Activated CD4-positive, alpha-beta T cell treated with anti-CD3 and anti-CD28 coated beads, Interleukin-2, amount 10 ng/mL, durations not matched to agents 7 days and 5 days (primary cell): ENCODE measurements around the gene SIPA1L3. TPM values are rescaled to one million over a fixed set of nuclear protein-coding genes. Genes with fewer than 3 reads are reported as not detected.

Source experiments
- CTCF ChIA-PET: fragments of 350-600 bp; sonication (Branson Sonifier 250); formaldehyde crosslinking; loops from one replicate; lab custom pipeline; 2021; ENCODE audit warnings: antibody characterized with exemption; lab: Charles Lee
- POLR2A ChIA-PET: fragments of 350-600 bp; sonication (Branson Sonifier 250); formaldehyde crosslinking; loops from one replicate; lab custom pipeline; 2021; ENCODE audit warnings: antibody characterized with exemption; lab: Charles Lee
- DNase-seq: peaks from one replicate; pipeline ENCODE4 v3.0.0-alpha.2; 2020
- H3K27ac Mint-ChIP-seq: one replicate; pipeline ENCODE4 v1.8.0; 2021; ENCODE audit warnings: mild to moderate bottlenecking, moderate library complexity, mixed read lengths
- H3K27me3 Mint-ChIP-seq: one replicate; pipeline ENCODE4 v1.8.0; 2021; ENCODE audit warnings: mixed read lengths
- H3K36me3 Mint-ChIP-seq: one replicate; pipeline ENCODE4 v1.8.0; 2021; ENCODE audit warnings: low read depth, mixed read lengths
- H3K4me1 Mint-ChIP-seq: one replicate; pipeline ENCODE4 v1.8.0; 2021; ENCODE audit warnings: mixed read lengths
- H3K4me3 Mint-ChIP-seq: one replicate; pipeline ENCODE4 v1.8.0; 2021; ENCODE audit warnings: mild to moderate bottlenecking, moderate library complexity, mixed read lengths
- H3K9me3 Mint-ChIP-seq: one replicate; pipeline ENCODE4 v1.8.0; 2021; ENCODE audit warnings: mixed read lengths
- total RNA-seq, 2 experiments: library from RNA; stranded (reverse); gene quantifications; one replicate each; pipeline ENCODE4 v1.2.3, GENCODE V29; 2021

The SIPA1L3 gene
- total RNA-seq, 2 experiments from 2014 or later: 17.1 to 25.0 TPM

DNA sequence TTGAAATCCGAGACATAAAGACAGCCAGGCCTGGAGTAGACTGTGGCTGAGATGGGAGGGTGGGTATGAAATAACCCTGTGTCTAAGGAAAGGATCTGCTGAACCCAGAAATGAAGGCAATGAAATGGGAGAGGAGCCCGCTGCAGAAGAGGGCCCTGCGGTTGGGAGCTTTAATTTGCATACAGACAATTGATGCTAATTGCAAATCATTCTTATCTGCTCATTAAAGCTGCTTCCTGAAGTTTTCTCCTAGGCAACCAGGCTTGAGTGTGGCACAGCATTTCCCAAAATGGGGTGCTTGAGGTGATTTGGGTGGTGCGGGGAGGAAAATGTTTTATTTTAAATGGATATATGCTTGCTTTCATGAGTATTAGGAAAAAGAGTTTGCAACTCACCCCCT lies 261.6 kb downstream of the SIPA1L3 start:
- Mint-ChIP-seq H3K36me3 (peaks cover 1% of the 10 kb centered on the region), H3K9me3 (peaks cover 1% of the 10 kb centered on the region), H3K27ac (no peak overlapping the region), H3K4me3 (no peak overlapping the region), H3K4me1 (no peaks in the 10 kb centered on the region), H3K27me3 (no peaks in the 10 kb centered on the region)
- DNase-seq: no peak
- POLR2A ChIA-PET: no interaction called here
- CTCF ChIA-PET: no interaction called here

DNA sequence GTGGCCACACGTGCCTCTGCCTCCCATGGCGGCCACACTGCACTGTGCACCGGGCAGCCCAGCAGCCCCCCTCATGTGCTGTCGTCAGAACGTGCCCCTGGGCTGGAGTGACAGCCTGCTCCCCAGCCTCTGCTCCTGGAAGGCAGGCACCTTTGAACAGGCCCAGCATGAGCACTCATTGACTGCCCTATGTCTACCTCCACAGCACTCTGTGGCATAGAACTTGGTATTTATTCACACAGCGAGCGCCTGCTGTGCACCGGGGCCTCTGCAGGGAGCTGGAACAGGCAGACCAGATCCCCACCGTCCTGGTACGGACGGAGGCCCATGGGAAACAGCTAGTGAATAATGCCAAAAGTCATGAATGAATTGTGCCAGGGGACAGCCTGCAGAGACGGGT lies 263.3 kb downstream of the SIPA1L3 start:
- no peak for DNase-seq
- CTCF ChIA-PET: no interaction called here
- H3K36me3 Mint-ChIP-seq: no peaks in the 10 kb centered on the region

DNA sequence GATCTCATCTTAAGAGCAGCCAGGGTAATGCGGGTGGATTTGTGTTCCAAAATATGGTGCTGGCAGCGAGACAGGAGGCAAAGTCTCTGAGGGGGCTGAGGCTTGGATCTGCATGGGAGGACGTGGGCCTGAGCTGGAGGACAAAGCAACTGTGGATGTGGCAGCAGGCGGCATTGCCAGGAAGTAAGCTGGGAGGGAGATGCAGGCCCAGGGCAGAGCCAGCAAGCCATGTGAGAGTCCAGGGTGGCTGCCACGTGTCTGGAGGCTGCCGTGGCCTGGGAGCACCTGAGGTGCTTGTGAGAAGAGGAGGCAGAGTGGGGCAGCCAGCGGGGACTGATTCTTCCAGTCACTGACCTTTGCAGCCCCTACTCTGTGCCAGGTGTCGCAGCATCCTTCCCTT lies 265.0 kb downstream of the SIPA1L3 start:
- Mint-ChIP-seq H3K4me3 (no peak overlapping the region), H3K9me3 (no peaks in the 10 kb centered on the region), H3K27ac (no peak overlapping the region), H3K36me3 (no peaks in the 10 kb centered on the region), H3K4me1 (no peaks in the 10 kb centered on the region), H3K27me3 (no peaks in the 10 kb centered on the region)
- POLR2A ChIA-PET: no interaction called here
- no peak for DNase-seq
- CTCF ChIA-PET: interaction anchor here (0.6 to 1.0 kb wide), 2 partner anchors 112 to 270 kb away, joined by 3 to 4 read pairs; no protein-coding TSS in a partner anchor

More for the DNA sequence above, 263.3 kb downstream of the SIPA1L3 start:
- Mint-ChIP-seq H3K4me1 (no peaks in the 10 kb centered on the region), H3K4me3 (no peak overlapping the region), H3K27ac (no peak overlapping the region), H3K27me3 (no peaks in the 10 kb centered on the region), H3K9me3 (no peaks in the 10 kb centered on the region)
- POLR2A ChIA-PET: no interaction called here

DNA sequence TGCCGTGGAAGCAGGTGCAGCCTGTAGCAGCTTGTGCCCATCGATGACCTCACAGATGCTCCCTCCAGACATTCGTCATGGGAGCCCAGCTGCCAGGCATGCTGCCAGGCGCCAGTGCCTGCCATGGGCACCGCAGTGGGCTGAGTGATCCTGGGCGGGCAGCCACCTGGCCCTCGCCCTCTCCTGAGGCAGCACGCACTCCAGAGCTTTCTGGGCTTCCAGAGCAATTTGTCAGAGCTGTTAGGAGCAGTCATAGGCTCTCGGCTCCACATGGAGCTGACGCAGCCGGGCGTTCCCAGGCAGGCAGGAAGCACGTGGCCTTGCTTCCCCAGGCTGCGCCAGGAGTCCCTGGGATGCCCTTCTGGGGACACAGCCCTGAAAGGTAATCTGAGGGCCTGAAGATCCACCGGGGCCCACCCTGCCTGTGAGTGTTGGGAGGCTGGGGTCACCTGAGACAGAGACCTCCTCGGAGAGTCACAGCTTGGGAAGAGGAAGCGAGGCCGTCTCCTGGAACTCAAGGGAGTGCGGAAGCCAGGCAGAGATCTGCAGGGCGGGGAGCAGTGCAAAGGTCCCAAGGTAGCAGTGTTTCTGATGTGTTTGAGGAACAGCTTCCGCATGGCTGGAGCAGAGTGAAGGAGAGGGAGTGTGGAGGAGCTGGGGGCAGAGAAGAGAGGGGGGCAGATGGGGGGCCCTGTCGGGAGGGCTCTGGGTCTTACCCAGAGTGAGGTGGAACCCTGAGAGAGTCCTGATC lies 266.5 kb downstream of the SIPA1L3 start:
- ChIA-PET CTCF (interaction anchor here (0.5 to 1.0 kb wide), 3 partner anchors 12 to 271 kb away, joined by 3 read pairs; no protein-coding TSS in a partner anchor), POLR2A (interaction anchor here (0.6 kb wide), 1 partner anchor 97 kb away, joined by 3 read pairs; no protein-coding TSS in a partner anchor)
- H3K27ac Mint-ChIP-seq: no peak overlapping the region

DNA sequence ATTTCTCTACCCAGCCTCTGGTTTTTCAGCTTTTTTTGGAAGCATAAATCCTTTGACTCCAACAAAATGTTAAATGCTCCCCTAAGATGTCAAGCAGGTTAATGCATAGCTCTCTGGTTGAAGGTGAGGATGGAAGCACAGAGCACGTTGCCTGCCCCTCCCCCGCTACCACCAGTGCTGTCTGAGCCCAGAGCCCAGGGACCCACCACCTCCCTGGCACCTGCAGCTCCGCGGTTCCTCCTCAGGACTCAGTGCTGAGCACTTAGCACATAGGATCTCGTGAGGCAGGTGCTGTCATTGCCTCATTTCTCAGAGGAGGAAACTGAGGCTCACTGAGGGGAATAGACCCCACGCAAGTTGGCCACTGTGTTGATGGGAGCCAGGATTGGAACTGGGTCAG lies 268.4 kb downstream of the SIPA1L3 start:
- DNase-seq: no peak
- ChIA-PET POLR2A (no interaction called here), CTCF (no interaction called here)
- Mint-ChIP-seq H3K4me1 (no peaks in the 10 kb centered on the region), H3K4me3 (no peak overlapping the region), H3K9me3 (peaks cover 2% of the 10 kb centered on the region), H3K27me3 (no peaks in the 10 kb centered on the region), H3K27ac (no peak overlapping the region), H3K36me3 (peaks cover 3% of the 10 kb centered on the region)

More for the DNA sequence above, 266.5 kb downstream of the SIPA1L3 start:
- H3K27me3 Mint-ChIP-seq: no peaks in the 10 kb centered on the region
- H3K36me3 Mint-ChIP-seq: no peaks in the 10 kb centered on the region
- H3K9me3 Mint-ChIP-seq: no peaks in the 10 kb centered on the region
- DNase-seq: no peak
- H3K4me1 Mint-ChIP-seq: no peaks in the 10 kb centered on the region
- no peak overlapping the region for H3K4me3 Mint-ChIP-seq

DNA sequence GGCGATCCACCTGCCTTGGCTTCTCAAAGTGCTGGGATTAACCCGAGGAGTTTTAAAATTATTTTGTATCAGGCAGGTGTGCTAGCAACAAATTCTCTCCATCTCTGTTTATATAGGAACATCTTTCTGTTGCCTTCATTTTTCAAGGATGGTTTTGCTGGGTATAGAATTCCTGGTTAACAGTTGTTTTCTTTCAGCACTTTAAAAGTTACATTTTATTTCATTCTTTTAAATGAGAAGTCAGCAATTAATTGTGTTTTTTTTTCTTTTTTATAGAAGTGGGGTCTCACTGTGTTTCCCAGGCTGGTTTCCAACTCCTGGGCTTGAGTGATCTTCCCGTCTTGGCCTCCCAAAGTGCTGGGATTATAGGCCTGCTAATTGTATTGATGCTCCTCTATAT lies 273.1 kb downstream of the SIPA1L3 start:
- DNase-seq: no peak
- Mint-ChIP-seq H3K4me3 (no peak overlapping the region), H3K27ac (no peak overlapping the region), H3K9me3 (peaks cover 6% of the 10 kb centered on the region), H3K27me3 (no peaks in the 10 kb centered on the region), H3K36me3 (peaks cover 8% of the 10 kb centered on the region), H3K4me1 (no peaks in the 10 kb centered on the region)
- ChIA-PET POLR2A (no interaction called here), CTCF (no interaction called here)

DNA sequence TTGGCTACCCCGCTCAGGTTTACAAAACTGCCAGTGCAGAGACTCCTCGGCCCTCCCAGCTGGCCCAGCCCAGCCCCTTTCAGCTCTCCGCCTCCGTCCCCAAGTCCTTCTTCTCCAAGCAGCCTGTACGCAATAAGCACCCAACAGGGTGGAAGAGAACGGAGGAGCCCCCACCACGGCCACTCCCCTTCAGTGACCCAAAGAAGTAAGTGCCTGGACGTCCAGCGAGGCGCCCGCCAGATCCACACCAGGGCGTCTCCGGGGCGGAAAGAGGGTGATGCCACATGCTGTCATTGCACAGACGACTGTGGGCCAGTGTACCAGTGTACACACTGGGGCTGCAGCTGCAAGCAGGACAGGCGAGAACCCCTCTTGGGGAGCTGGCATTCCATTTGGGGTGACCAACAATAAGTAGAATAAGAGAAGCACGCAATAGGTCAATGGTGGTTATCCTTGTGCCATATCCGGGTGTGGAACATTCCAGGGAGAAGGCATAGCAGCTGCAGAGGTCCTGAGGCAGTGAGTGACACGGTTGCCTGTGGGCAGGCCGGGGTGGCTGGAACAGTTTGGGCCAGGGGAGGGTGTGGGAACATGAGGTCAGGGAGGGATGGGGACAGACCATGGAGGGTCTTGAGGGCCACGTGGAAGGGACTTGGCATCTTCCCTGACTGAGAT lies 275.7 kb downstream of the SIPA1L3 start:
- CTCF ChIA-PET: no interaction called here
- no peaks in the 10 kb centered on the region for H3K27me3 Mint-ChIP-seq

DNA sequence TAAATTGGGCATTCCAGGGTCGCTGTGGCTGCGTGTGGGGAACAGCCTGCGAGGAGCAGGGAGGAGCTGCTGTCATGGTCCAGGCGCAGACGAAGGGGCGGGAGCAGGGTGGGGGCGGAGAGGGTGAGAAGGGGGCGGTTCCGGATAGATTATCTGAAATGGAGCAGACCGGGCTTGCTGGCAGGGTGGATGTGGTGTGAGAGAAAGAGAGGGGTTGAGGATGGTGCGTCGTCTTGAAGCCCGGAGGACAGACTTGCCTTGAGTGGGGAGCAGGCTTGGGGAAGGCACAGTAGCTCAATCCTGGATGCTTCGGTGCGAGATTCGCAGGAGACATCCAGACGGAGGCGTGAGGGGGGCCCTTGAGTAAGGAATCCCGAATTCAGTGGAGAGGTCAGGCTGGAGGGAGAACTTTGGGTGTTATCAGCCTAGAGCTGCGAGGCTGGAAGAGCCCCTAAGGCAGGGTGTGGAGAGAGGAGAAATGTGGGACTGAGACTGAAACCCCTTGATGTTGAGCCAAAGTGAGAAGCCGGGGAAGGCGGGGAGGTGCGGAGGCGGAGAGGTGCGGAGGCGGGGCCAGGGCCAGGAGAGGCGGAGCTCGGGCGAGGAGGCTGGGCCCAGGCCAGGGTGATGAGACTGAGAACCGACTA lies 276.4 kb downstream of the SIPA1L3 start:
- DNase-seq: no peak

More for the DNA sequence above, 275.7 kb downstream of the SIPA1L3 start:
- Mint-ChIP-seq H3K4me1 (no peaks in the 10 kb centered on the region), H3K27ac (no peak overlapping the region), H3K9me3 (peaks cover 6% of the 10 kb centered on the region), H3K4me3 (no peak overlapping the region), H3K36me3 (peaks cover 8% of the 10 kb centered on the region)
- no peak for DNase-seq
- POLR2A ChIA-PET: no interaction called here

DNA sequence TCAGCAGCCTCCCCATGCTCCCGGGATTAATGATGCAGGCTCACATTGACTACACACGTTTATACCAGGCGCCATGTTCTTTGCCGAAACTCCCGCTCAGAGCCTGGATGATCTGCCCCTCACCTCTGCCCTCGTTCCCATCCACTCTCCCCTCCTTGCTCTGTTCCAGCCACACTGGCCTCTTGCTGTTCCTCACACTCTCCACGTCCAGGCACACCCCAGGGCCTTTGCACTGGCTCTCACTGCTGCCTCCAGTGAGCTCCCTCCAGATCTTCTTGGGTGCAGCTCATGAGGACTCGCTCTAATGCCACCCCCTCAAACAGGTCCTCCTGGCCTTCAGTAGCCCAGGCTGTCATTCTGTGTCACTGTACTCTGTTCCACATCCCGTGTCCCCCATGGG lies 277.8 kb downstream of the SIPA1L3 start:
- DNase-seq: no peak
- H3K27me3 Mint-ChIP-seq: no peaks in the 10 kb centered on the region
- H3K27ac Mint-ChIP-seq: no peak overlapping the region
- POLR2A ChIA-PET: no interaction called here
- H3K4me3 Mint-ChIP-seq: no peak overlapping the region
- CTCF ChIA-PET: no interaction called here
- H3K9me3 Mint-ChIP-seq: peaks cover 4% of the 10 kb centered on the region
- peaks cover 4% of the 10 kb centered on the region for H3K36me3 Mint-ChIP-seq
- peaks cover 5% of the 10 kb centered on the region for H3K4me1 Mint-ChIP-seq

More for the DNA sequence above, 276.4 kb downstream of the SIPA1L3 start:
- no peaks in the 10 kb centered on the region for H3K27me3 Mint-ChIP-seq
- no peak overlapping the region for H3K27ac Mint-ChIP-seq
- peaks cover 6% of the 10 kb centered on the region for H3K9me3 Mint-ChIP-seq
- no peaks in the 10 kb centered on the region for H3K4me1 Mint-ChIP-seq
- ChIA-PET CTCF (no interaction called here), POLR2A (no interaction called here)
- peaks cover 8% of the 10 kb centered on the region for H3K36me3 Mint-ChIP-seq
- H3K4me3 Mint-ChIP-seq: no peak overlapping the region

DNA sequence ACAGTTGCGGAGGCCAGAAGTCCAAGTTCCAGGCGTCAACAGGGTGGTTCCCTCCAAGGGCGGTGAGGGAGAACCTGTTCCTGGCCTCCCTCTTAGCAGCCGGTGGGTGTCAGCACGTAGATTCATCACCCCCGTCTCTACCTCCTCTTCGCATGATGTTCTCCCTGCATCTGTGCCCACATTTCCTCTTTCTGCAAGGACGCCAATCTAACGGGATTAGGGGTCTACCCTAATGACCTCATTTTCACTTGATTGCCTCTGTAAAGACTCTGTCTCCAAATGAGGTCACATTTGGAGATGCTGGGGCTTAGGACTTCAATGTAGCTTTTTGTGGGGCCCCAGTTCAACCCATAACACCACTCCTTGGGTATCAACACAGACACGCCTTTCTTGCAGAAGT lies 278.6 kb downstream of the SIPA1L3 start:
- Mint-ChIP-seq H3K4me3 (no peak overlapping the region), H3K27me3 (no peaks in the 10 kb centered on the region), H3K4me1 (peaks cover 6% of the 10 kb centered on the region), H3K9me3 (peaks cover 4% of the 10 kb centered on the region), H3K27ac (no peak overlapping the region), H3K36me3 (peaks cover 4% of the 10 kb centered on the region)
- no peak for DNase-seq
- ChIA-PET CTCF (no interaction called here), POLR2A (no interaction called here)

DNA sequence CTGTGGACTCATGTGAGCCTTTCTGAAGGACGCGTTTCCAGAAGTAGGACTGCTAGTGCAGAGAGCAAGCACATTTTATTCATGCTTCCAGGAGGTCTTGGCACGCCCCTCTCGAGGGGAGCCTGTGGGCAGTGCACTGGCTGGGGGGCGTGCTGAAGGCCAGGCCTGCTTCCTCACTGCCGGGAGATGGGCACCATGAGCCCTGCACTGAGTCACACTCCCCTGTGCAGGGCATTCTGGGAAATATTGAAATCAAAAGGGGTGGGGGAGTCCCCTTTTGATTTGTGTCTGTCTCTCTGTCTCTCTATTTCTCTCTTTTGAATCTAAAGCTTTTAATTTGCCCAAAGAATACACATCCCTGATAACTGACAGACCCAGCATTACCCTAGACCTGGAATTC lies 283.1 kb downstream of the SIPA1L3 start:
- CTCF ChIA-PET: no interaction called here

DNA sequence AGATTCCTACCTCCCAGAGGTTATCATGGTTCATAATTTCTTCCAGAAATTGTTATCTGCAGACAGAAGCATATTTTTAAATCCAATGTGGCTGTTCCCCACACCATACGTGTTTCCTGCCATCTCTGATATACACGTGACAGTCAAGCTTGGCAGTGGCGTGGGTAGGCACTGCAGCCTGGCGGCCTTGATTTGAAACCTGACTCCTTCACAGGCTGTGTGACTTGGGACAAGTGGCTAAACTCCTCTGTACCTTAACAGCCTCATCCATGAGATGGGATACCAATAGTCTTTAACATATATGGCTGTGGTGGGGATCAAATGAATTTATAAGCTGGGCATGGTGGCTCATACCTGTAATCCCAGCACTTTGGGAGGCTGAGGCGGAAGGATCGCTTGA lies 283.8 kb downstream of the SIPA1L3 start:
- POLR2A ChIA-PET: no interaction called here
- Mint-ChIP-seq H3K9me3 (peaks cover 4% of the 10 kb centered on the region), H3K27me3 (no peaks in the 10 kb centered on the region), H3K4me3 (no peak overlapping the region), H3K4me1 (peaks cover 6% of the 10 kb centered on the region), H3K27ac (no peak overlapping the region), H3K36me3 (peaks cover 3% of the 10 kb centered on the region)
- no peak for DNase-seq
- CTCF ChIA-PET: no interaction called here

More for the DNA sequence above, 283.1 kb downstream of the SIPA1L3 start:
- no peaks in the 10 kb centered on the region for H3K36me3 Mint-ChIP-seq
- no peak for DNase-seq
- no peak overlapping the region for H3K4me3 Mint-ChIP-seq
- H3K4me1 Mint-ChIP-seq: peaks cover 6% of the 10 kb centered on the region
- no peaks in the 10 kb centered on the region for H3K27me3 Mint-ChIP-seq
- peaks cover 1% of the 10 kb centered on the region for H3K9me3 Mint-ChIP-seq
- POLR2A ChIA-PET: no interaction called here
- no peak overlapping the region for H3K27ac Mint-ChIP-seq

DNA sequence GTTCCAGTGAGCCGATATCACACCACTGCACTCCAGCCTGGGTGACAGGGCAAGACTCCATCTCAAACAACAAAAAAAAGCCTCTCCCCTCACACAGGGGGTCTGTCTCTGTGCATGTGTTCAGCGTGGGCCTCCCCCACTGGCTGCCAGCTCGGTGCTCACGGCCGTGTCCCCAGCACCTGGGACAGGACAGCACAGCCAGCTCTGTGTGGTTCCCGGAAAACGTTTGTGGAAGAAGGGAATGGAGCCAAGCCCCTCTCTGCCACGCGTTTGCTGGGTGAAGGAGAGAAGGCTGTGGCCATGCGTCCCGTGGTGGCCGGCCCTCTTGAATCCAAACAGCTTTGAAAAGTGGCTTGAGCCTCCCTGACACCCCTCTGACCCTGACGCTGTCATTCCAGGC lies 284.7 kb downstream of the SIPA1L3 start:
- Mint-ChIP-seq H3K4me3 (no peak overlapping the region), H3K27ac (no peak overlapping the region), H3K9me3 (peaks cover 4% of the 10 kb centered on the region), H3K27me3 (no peaks in the 10 kb centered on the region), H3K36me3 (peaks cover 3% of the 10 kb centered on the region), H3K4me1 (peaks cover 6% of the 10 kb centered on the region)
- DNase-seq: no peak
- CTCF ChIA-PET: no interaction called here
- POLR2A ChIA-PET: no interaction called here
